HepG2 (cell line): Measurements from ENCODE around the gene EIF3B. TPM values are rescaled to one million over a fixed set of nuclear protein-coding genes. Genes with fewer than 3 reads are reported as not detected.

Experiments
- CEBPB ChIP-seq: IDR thresholded peaks from 2 replicates; pipeline ENCODE4 v1.6.1; 2011; ENCODE audit warnings: low read depth, low read length, improper control_type of control experiment, borderline replicate concordance
- HBP1 ChIP-seq: IDR thresholded peaks from 2 replicates; pipeline ENCODE4 v1.6.1; 2016; ENCODE audit warnings: low read depth, control low read depth
- MED13 ChIP-seq: sonication (generic); formaldehyde crosslinking; IDR thresholded peaks from 2 replicates; pipeline ENCODE4 v1.5.0; 2020; ENCODE audit warnings: missing genetic modification reagents
- NFE2L1 ChIP-seq: sonication (generic); formaldehyde crosslinking; IDR thresholded peaks from 2 replicates; pipeline ENCODE4 v1.4.0; 2020; ENCODE audit warnings: missing genetic modification reagents, mild to moderate bottlenecking, borderline replicate concordance
- RAD21 ChIP-seq: fragments of 450-650 bp; formaldehyde crosslinking; IDR thresholded peaks from 2 replicates; pipeline ENCODE4 v1.5.0; 2020; ENCODE audit warnings: mild to moderate bottlenecking
- ZBTB10 ChIP-seq: sonication (generic); formaldehyde crosslinking; IDR thresholded peaks from 2 replicates; pipeline ENCODE4 v1.4.0; 2020; ENCODE audit warnings: missing genetic modification reagents, borderline replicate concordance
- ZNF441 ChIP-seq: sonication (generic); formaldehyde crosslinking; IDR thresholded peaks from 2 replicates; pipeline ENCODE4 v1.7.0; 2021; ENCODE audit warnings: missing genetic modification reagents, borderline replicate concordance
- ZNF569 ChIP-seq: sonication (generic); formaldehyde crosslinking; IDR thresholded peaks from 2 replicates; pipeline ENCODE4 v1.5.0; 2020; ENCODE audit warnings: mild to moderate bottlenecking, missing genetic modification reagents, moderate library complexity, borderline replicate concordance
- ZNF839 ChIP-seq: sonication (generic); formaldehyde crosslinking; IDR thresholded peaks from 2 replicates; pipeline ENCODE4 v1.4.0; 2020; ENCODE audit warnings: missing genetic modification reagents, mild to moderate bottlenecking, borderline replicate concordance
- polyA plus RNA-seq, 8 experiments: library from polyadenylated mRNA; depleted of rRNA in 3 of 8; stranded (reverse) in 7 of 8; unstranded in 1 of 8; fragments of >200 nt; fragmentation: Illumina TruSeq in 4 of 8; extraction: Trizol in 4 of 8; gene quantifications; 2 replicates each; pipeline versions ENCODE4 v1.2.1 to v1.2.3, GENCODE V29; 2011 to 2016; ENCODE audit warnings: low read depth in 4 of 8, missing spikeins in 1 of 8, mixed read lengths in 1 of 8; ENCODE audit not compliant: insufficient read depth in 1 of 8
- total RNA-seq, 5 experiments: library from RNA; depleted of rRNA; stranded (reverse); fragments of >200 nt; fragmentation: Illumina TruSeq; extraction: Trizol; gene quantifications; 2 replicates each; pipeline ENCODE4 v1.2.3, GENCODE V29; 2016; ENCODE audit warnings: low read depth in 1 of 5
- TF ChIP-seq, protein P1 (sequence below): sonication (generic); formaldehyde crosslinking; IDR thresholded peaks from 2 replicates; pipeline ENCODE4 v1.5.1; 2020; ENCODE audit warnings: missing genetic modification reagents, mild to moderate bottlenecking, borderline replicate concordance
- TF ChIP-seq, protein P2 (sequence below), 2 experiments: sonication (generic) in 1 of 2; formaldehyde crosslinking in 1 of 2; IDR thresholded peaks; 2 replicates each; pipeline versions ENCODE4 v1.4.0 to v1.6.1; 2016 to 2020; ENCODE audit warnings: borderline replicate concordance in 1 of 2, low read depth in 1 of 2, mild to moderate bottlenecking in 1 of 2, missing genetic modification reagents in 1 of 2
- TF ChIP-seq, protein P3 (sequence below): sonication (generic); formaldehyde crosslinking; IDR thresholded peaks from 2 replicates; pipeline ENCODE4 v1.4.0; 2020; ENCODE audit warnings: missing genetic modification reagents

Gene EIF3B
- total and polyA plus RNA-seq, 2 of the 13 experiments (the other 11 are each of a cell fraction or from before 2014, with no cell fraction given) = 92.2 to 241 TPM

DNA sequence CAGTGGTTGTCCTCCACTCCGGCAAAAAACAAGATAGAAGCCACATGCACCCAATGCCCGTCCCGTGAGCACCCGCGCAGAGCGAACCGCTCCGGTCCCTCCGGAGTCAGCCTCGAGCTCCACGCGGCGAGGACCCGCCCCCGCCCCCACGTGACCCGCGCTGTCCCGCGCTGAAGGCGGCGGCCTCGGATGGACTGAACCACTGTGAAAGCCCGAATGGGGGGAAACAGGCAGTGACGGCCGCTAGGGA is 766 bp upstream of the EIF3B start (continued):
- TF ChIP-seq HBP1 (CRISPR knock-in tag) (no peak), CEBPB (no peak), NFE2L1 (CRISPR knock-in tag) (no peak), MED13 (CRISPR knock-in tag) (0 out of 2 replicates have a peak, but pooled peaks have one; percentile 64), ZNF839 (CRISPR knock-in tag) (no peak), ZNF441 (CRISPR knock-in tag) (peak; percentile 54; the same call in 1 of the 2 replicates), ZBTB10 (CRISPR knock-in tag) (peak; percentile 64; the same call in 1 of the 2 replicates), RAD21 (CRISPR knock-in tag) (peak; percentile 9; the same call in 1 of the 2 replicates), ZNF569 (CRISPR knock-in tag) (no peak; the same call in 1 of the 2 replicates)
- TF ChIP-seq, protein P1, sequence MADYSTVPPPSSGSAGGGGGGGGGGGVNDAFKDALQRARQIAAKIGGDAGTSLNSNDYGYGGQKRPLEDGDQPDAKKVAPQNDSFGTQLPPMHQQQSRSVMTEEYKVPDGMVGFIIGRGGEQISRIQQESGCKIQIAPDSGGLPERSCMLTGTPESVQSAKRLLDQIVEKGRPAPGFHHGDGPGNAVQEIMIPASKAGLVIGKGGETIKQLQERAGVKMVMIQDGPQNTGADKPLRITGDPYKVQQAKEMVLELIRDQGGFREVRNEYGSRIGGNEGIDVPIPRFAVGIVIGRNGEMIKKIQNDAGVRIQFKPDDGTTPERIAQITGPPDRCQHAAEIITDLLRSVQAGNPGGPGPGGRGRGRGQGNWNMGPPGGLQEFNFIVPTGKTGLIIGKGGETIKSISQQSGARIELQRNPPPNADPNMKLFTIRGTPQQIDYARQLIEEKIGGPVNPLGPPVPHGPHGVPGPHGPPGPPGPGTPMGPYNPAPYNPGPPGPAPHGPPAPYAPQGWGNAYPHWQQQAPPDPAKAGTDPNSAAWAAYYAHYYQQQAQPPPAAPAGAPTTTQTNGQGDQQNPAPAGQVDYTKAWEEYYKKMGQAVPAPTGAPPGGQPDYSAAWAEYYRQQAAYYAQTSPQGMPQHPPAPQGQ = no peak
- TF ChIP-seq, protein P2, sequence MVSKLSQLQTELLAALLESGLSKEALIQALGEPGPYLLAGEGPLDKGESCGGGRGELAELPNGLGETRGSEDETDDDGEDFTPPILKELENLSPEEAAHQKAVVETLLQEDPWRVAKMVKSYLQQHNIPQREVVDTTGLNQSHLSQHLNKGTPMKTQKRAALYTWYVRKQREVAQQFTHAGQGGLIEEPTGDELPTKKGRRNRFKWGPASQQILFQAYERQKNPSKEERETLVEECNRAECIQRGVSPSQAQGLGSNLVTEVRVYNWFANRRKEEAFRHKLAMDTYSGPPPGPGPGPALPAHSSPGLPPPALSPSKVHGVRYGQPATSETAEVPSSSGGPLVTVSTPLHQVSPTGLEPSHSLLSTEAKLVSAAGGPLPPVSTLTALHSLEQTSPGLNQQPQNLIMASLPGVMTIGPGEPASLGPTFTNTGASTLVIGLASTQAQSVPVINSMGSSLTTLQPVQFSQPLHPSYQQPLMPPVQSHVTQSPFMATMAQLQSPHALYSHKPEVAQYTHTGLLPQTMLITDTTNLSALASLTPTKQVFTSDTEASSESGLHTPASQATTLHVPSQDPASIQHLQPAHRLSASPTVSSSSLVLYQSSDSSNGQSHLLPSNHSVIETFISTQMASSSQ (IDR thresholded peaks at IDR 0.05; ENCODE audit: low read depth) = no peak
- TF ChIP-seq, protein P2 (CRISPR knock-in tag; IDR thresholded peaks at IDR 0.05; ENCODE audit: borderline replicate concordance) = peak; percentile 27; the same call in 1 of the 2 replicates
- TF ChIP-seq, protein P3, sequence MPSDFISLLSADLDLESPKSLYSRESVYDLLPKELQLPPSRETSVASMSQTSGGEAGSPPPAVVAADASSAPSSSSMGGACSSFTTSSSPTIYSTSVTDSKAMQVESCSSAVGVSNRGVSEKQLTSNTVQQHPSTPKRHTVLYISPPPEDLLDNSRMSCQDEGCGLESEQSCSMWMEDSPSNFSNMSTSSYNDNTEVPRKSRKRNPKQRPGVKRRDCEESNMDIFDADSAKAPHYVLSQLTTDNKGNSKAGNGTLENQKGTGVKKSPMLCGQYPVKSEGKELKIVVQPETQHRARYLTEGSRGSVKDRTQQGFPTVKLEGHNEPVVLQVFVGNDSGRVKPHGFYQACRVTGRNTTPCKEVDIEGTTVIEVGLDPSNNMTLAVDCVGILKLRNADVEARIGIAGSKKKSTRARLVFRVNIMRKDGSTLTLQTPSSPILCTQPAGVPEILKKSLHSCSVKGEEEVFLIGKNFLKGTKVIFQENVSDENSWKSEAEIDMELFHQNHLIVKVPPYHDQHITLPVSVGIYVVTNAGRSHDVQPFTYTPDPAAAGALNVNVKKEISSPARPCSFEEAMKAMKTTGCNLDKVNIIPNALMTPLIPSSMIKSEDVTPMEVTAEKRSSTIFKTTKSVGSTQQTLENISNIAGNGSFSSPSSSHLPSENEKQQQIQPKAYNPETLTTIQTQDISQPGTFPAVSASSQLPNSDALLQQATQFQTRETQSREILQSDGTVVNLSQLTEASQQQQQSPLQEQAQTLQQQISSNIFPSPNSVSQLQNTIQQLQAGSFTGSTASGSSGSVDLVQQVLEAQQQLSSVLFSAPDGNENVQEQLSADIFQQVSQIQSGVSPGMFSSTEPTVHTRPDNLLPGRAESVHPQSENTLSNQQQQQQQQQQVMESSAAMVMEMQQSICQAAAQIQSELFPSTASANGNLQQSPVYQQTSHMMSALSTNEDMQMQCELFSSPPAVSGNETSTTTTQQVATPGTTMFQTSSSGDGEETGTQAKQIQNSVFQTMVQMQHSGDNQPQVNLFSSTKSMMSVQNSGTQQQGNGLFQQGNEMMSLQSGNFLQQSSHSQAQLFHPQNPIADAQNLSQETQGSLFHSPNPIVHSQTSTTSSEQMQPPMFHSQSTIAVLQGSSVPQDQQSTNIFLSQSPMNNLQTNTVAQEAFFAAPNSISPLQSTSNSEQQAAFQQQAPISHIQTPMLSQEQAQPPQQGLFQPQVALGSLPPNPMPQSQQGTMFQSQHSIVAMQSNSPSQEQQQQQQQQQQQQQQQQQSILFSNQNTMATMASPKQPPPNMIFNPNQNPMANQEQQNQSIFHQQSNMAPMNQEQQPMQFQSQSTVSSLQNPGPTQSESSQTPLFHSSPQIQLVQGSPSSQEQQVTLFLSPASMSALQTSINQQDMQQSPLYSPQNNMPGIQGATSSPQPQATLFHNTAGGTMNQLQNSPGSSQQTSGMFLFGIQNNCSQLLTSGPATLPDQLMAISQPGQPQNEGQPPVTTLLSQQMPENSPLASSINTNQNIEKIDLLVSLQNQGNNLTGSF (CRISPR knock-in tag) = peak; percentile 96
